A673 (cell line): Measurements from ENCODE around the gene XYLT1.

Source experiments
- CTCF ChIP-seq: fragments of 300-800, 200-600 bp; sonication (generic); conservative IDR thresholded peaks from 2 replicates; pipeline ENCODE4 v1.5.1; 2017; ENCODE audit warnings: low read depth, mild to moderate bottlenecking, antibody characterized with exemption, low read length, moderate library complexity, mixed read lengths
- EZH2 ChIP-seq: fragments of 200-600 bp; sonication (generic); IDR thresholded peaks from 2 replicates; pipeline ENCODE4 v1.6.1; 2017; ENCODE audit warnings: borderline replicate concordance, low read depth, mild to moderate bottlenecking, mixed read lengths, antibody characterized with exemption, low read length; ENCODE audit not compliant: poor library complexity, severe bottlenecking

GRCh38 chr16:17367923-17368322 is 102.8 kb downstream of the XYLT1 start:
- TF ChIP-seq CTCF, result no peak
- no peak for TF ChIP-seq EZH2
